Chondrocyte (in vitro differentiated cells): ENCODE measurements around the gene STAC2. TPM values are rescaled to one million over a fixed set of nuclear protein-coding genes. Genes with fewer than 3 reads are reported as not detected.

ENCODE experiments used
- DNase-seq: peaks from one replicate; pipeline ENCODE4 v3.0.0; 2021; ENCODE audit warnings: mixed read lengths, low spot score
- H3K27ac Mint-ChIP-seq: one replicate; pipeline ENCODE4 v1.8.0; 2021; ENCODE audit warnings: mild to moderate bottlenecking, moderate library complexity, mixed read lengths; ENCODE audit not compliant: unreplicated experiment
- H3K27me3 Mint-ChIP-seq: 2 replicates; pipeline ENCODE4 v1.8.0; 2021; ENCODE audit warnings: low read depth, mixed read lengths
- H3K36me3 Mint-ChIP-seq: 2 replicates; pipeline ENCODE4 v1.8.0; 2021; ENCODE audit warnings: low read depth, mixed read lengths
- H3K4me1 Mint-ChIP-seq: 2 replicates; pipeline ENCODE4 v1.8.0; 2021; ENCODE audit warnings: low read depth, mild to moderate bottlenecking, mixed read lengths
- H3K4me3 Mint-ChIP-seq: one replicate; pipeline ENCODE4 v1.8.0; 2021; ENCODE audit warnings: mild to moderate bottlenecking, moderate library complexity, mixed read lengths; ENCODE audit not compliant: unreplicated experiment
- H3K9me3 Mint-ChIP-seq: 2 replicates; pipeline ENCODE4 v1.8.0; 2021; ENCODE audit warnings: low read depth, mixed read lengths
- total RNA-seq: library from RNA; stranded (reverse); gene quantifications from 3 replicates; pipeline ENCODE4 v1.2.1, GENCODE V29; 2021
- TF ChIP-seq, protein P1 (sequence below): fragments of 200-600 bp; sonication (generic); IDR thresholded peaks from 2 replicates; pipeline ENCODE4 v1.5.0; 2021; ENCODE audit warnings: antibody characterized with exemption, mild to moderate bottlenecking, moderate library complexity

The STAC2 gene
- total RNA-seq, 1 donor from 2014 or later, result 0.35 TPM

GRCh38 chr17:39244016-39244599 lies 18.4 kb upstream of the STAC2 start:
- Mint-ChIP-seq H3K36me3 (peaks cover 3% of the 10 kb centered on the region), H3K9me3 (no peaks in the 10 kb centered on the region), H3K4me3 (no peak overlapping the region), H3K4me1 (peaks cover 11% of the 10 kb centered on the region), H3K27me3 (peaks cover 3% of the 10 kb centered on the region), H3K27ac (no peak overlapping the region)
- TF ChIP-seq, protein P1, sequence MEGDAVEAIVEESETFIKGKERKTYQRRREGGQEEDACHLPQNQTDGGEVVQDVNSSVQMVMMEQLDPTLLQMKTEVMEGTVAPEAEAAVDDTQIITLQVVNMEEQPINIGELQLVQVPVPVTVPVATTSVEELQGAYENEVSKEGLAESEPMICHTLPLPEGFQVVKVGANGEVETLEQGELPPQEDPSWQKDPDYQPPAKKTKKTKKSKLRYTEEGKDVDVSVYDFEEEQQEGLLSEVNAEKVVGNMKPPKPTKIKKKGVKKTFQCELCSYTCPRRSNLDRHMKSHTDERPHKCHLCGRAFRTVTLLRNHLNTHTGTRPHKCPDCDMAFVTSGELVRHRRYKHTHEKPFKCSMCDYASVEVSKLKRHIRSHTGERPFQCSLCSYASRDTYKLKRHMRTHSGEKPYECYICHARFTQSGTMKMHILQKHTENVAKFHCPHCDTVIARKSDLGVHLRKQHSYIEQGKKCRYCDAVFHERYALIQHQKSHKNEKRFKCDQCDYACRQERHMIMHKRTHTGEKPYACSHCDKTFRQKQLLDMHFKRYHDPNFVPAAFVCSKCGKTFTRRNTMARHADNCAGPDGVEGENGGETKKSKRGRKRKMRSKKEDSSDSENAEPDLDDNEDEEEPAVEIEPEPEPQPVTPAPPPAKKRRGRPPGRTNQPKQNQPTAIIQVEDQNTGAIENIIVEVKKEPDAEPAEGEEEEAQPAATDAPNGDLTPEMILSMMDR, result no peak
- no peak for DNase-seq

DNA sequence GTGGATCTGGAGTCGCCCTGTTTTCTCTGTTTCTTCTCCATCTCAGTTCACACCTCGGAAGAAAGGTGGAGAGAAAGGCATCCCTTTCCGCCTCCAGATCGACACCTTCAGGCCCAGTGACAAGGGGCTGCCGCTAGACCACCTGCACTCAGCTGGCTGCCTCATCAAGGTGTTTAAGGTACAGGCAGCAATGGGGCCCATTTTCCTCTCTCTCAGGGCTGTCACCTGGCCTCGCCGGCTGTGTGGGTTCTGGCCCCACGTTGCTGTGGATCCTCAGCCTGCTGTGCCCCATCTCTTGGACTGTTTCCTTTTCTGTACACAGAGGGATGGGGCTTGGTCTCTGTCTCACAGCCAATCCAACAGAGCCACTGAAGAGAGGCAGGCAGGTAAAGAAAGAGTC lies 17.4 kb upstream of the STAC2 start:
- Mint-ChIP-seq H3K27me3 (peaks cover 3% of the 10 kb centered on the region), H3K27ac (no peak overlapping the region)

DNA sequence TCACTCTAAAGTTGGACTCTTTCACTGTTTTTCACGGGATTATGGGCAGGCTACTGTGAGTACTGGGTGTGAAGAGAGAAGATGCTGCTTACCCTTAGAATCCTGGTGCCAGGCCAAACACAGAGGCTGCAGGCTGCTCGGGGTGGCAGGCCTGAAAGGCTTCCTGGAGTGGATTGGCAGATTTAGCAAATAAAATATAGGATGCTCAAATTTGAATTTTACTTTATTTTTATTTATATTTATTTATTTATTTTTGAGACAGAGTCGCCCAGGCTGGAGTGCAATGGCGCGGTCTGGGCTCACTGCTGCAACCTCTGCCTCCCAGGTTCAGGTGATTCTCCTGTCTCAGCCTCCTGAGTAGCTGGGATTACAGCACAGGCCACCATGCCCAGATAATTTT lies 14.9 kb upstream of the STAC2 start:
- DNase-seq, result no peak
- Mint-ChIP-seq H3K36me3 (no peaks in the 10 kb centered on the region), H3K9me3 (no peaks in the 10 kb centered on the region), H3K27ac (no peak overlapping the region), H3K4me3 (no peak overlapping the region), H3K4me1 (peaks cover 22% of the 10 kb centered on the region), H3K27me3 (peaks cover 3% of the 10 kb centered on the region)
- TF ChIP-seq, protein P1, result no peak

More for the DNA sequence above, 17.4 kb upstream of the STAC2 start:
- Mint-ChIP-seq H3K4me3 (no peak overlapping the region), H3K4me1 (peaks cover 18% of the 10 kb centered on the region), H3K9me3 (no peaks in the 10 kb centered on the region), H3K36me3 (no peaks in the 10 kb centered on the region)
- DNase-seq, result no peak
- TF ChIP-seq, protein P1, result no peak

DNA sequence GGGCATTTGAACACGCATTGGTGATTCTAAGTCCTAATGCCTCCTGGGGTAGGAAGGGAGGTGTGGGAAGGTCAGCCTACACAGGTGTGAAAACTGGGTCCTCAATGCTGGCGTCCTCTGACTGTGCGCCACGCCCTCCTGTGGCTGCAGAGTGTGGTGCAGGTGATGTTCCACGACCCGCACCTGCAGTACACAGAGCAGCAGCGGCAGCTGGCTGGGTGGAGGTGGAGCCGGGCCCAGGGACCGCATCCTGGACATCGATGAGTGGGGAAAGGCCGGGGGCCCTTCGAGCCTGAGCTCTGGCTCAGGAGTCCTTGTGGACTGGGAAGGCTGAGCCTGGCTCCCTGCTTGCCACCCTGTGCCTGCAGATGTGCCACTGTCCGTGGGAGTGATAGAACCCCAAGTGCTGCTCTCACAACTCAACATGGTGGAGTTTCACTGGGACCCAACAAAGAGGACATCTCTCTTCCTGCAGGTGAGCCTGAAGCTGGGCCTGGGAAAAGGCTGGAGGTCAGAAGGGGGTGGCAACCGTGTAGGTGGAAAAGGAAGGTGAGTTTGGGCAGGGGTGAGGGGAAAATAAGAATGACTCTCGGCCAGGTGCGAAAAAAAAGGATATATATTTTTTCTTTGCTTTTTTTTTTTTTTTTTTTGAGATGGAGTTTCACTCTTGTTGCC lies 14.0 kb upstream of the STAC2 start:
- Mint-ChIP-seq H3K36me3 (no peaks in the 10 kb centered on the region), H3K4me3 (no peak overlapping the region), H3K9me3 (no peaks in the 10 kb centered on the region), H3K27me3 (peaks cover 5% of the 10 kb centered on the region), H3K4me1 (peaks cover 25% of the 10 kb centered on the region), H3K27ac (no peak overlapping the region)
- TF ChIP-seq, protein P1, result peak; percentile 78
- no peak for DNase-seq

- H3K36me3 Mint-ChIP-seq, result no peaks in the 10 kb centered on the region
- no peak for DNase-seq
- no peak overlapping the region for H3K4me3 Mint-ChIP-seq
- TF ChIP-seq, protein P1, result no peak
- H3K27ac Mint-ChIP-seq, result no peak overlapping the region
- H3K27me3 Mint-ChIP-seq, result peaks cover 5% of the 10 kb centered on the region
- H3K4me1 Mint-ChIP-seq, result peaks cover 14% of the 10 kb centered on the region
- H3K9me3 Mint-ChIP-seq, result no peaks in the 10 kb centered on the region
These were observed 12.7 kb upstream of the STAC2 start for GRCh38 chr17:39238311-39238972.
